IMR-90 (cell line): ENCODE data around the gene RYR2.

Experiments
- BHLHE40 ChIP-seq: fragments of 150-350 bp; IDR thresholded peaks from 2 replicates; pipeline ENCODE4 v1.6.1; 2016; ENCODE audit warnings: mild to moderate bottlenecking, low read depth, low read length
- CTCF ChIP-seq: conservative IDR thresholded peaks from 2 replicates; pipeline ENCODE4 v1.5.1; 2012; ENCODE audit warnings: mild to moderate bottlenecking, low read depth, low read length, improper control_type of control experiment
- ELK1 ChIP-seq: fragments of 150-350 bp; IDR thresholded peaks from 2 replicates; pipeline ENCODE4 v1.6.1; 2016; ENCODE audit warnings: low read depth, mild to moderate bottlenecking, low read length, moderate library complexity, borderline replicate concordance
- MAFK ChIP-seq: IDR thresholded peaks from 2 replicates; pipeline ENCODE4 v1.6.1; 2012; ENCODE audit warnings: low read depth, low read length, improper control_type of control experiment
- MAZ ChIP-seq: IDR thresholded peaks from 2 replicates; pipeline ENCODE4 v1.6.1; 2012; ENCODE audit warnings: low read depth, mild to moderate bottlenecking, low read length, improper control_type of control experiment, moderate library complexity, borderline replicate concordance
- MXI1 ChIP-seq: IDR thresholded peaks from 2 replicates; pipeline ENCODE4 v1.6.1; 2012; ENCODE audit warnings: low read depth, mild to moderate bottlenecking, low read length, moderate library complexity, borderline replicate concordance
- NFE2L2 ChIP-seq: fragments of 150-350 bp; IDR thresholded peaks from 2 replicates; pipeline ENCODE4 v1.6.1; 2016; ENCODE audit warnings: low read depth, mild to moderate bottlenecking, low read length
- POLR2A ChIP-seq: IDR thresholded peaks from 2 replicates; pipeline ENCODE4 v1.6.1; 2012; ENCODE audit warnings: mild to moderate bottlenecking, low read depth, low read length
- RAD21 ChIP-seq: IDR thresholded peaks from 2 replicates; pipeline ENCODE4 v1.6.1; 2012; ENCODE audit warnings: low read length, improper control_type of control experiment
- RFX5 ChIP-seq: IDR thresholded peaks from 2 replicates; pipeline ENCODE4 v1.8.0; 2012; ENCODE audit warnings: low read depth, mild to moderate bottlenecking, low read length, moderate library complexity
- SMC3 ChIP-seq: fragments of 150-350 bp; IDR thresholded peaks from 2 replicates; pipeline ENCODE4 v1.6.1; 2016; ENCODE audit warnings: low read depth, mild to moderate bottlenecking, antibody characterized with exemption, low read length, moderate library complexity
- USF2 ChIP-seq: fragments of 150-350 bp; IDR thresholded peaks from 2 replicates; pipeline ENCODE4 v1.6.1; 2017; ENCODE audit warnings: mild to moderate bottlenecking, antibody characterized with exemption, low read length, low read depth

- TF ChIP-seq CTCF (no peak), POLR2A (no peak), MAZ (no peak), BHLHE40 (no peak), NFE2L2 (no peak), USF2 (no peak), RFX5 (no peak), ELK1 (no peak), MXI1 (no peak), RAD21 (no peak), MAFK (no peak), SMC3 (no peak)
Observed at GRCh38 chr1:237429252-237429651, 387.3 kb downstream of the RYR2 start.
